Ramos (cell line): ENCODE data around the gene WDFY2.

Experiments
- in situ Hi-C: fragments of 300-500 bp; cut with MboI; formaldehyde crosslinking; loops from one replicate; pipeline ENCODE4 v1.14.3; 2022; ENCODE audit warnings: low sequenced_read_pairs; ENCODE audit not compliant: unreplicated experiment

Gene WDFY2

GRCh38 chr13:51728275-51728673 lies 144.0 kb downstream of the WDFY2 start:
- in situ Hi-C loops: no loop called here

- in situ Hi-C loops: no loop called here
Measured at GRCh38 chr13:51728972-51729371, 144.7 kb downstream of the WDFY2 start.

- in situ Hi-C loops: no loop called here
Measured at GRCh38 chr13:51729866-51730553, 145.7 kb downstream of the WDFY2 start.

- in situ Hi-C loops: no loop called here
Measured at GRCh38 chr13:51730927-51731326, 146.7 kb downstream of the WDFY2 start.

GRCh38 chr13:51731759-51732158 lies 147.5 kb downstream of the WDFY2 start:
- in situ Hi-C loops: no loop called here

- in situ Hi-C loops: no loop called here
Measured at GRCh38 chr13:51733374-51734298, 149.4 kb downstream of the WDFY2 start.

- in situ Hi-C loops: no loop called here
Measured at GRCh38 chr13:51734786-51735185, 150.5 kb downstream of the WDFY2 start.

GRCh38 chr13:51737609-51738008 lies 153.3 kb downstream of the WDFY2 start:
- in situ Hi-C loops: no loop called here

- in situ Hi-C loops: no loop called here
Measured at GRCh38 chr13:51738226-51738905, 154.1 kb downstream of the WDFY2 start.

GRCh38 chr13:51739027-51739764 lies 154.9 kb downstream of the WDFY2 start:
- in situ Hi-C loops: no loop called here

- in situ Hi-C loops: no loop called here
Measured at GRCh38 chr13:51740698-51741097, 156.4 kb downstream of the WDFY2 start.

- in situ Hi-C loops: no loop called here
Measured at GRCh38 chr13:51742031-51742430, 157.8 kb downstream of the WDFY2 start.

GRCh38 chr13:51742611-51743010 lies 158.3 kb downstream of the WDFY2 start:
- in situ Hi-C loops: no loop called here

- in situ Hi-C loops: no loop called here
Measured at GRCh38 chr13:51745243-51745642, 161.0 kb downstream of the WDFY2 start.

- in situ Hi-C loops: no loop called here
Measured at GRCh38 chr13:51746802-51747201, 162.5 kb downstream of the WDFY2 start.

GRCh38 chr13:51747438-51748434 lies 163.5 kb downstream of the WDFY2 start:
- in situ Hi-C loops: no loop called here

GRCh38 chr13:51756651-51757050 lies 172.4 kb downstream of the WDFY2 start:
- in situ Hi-C loops: no loop called here

- in situ Hi-C loops: no loop called here
Measured at GRCh38 chr13:51758691-51759090, 174.4 kb downstream of the WDFY2 start.

GRCh38 chr13:51759240-51759639 lies 175.0 kb downstream of the WDFY2 start:
- in situ Hi-C loops: no loop called here
